NCI-H510A (cell line): ENCODE data around the gene CFAP99.

ENCODE experiments used
- DNase-seq: peaks from one replicate; lab custom pipeline; 2025; lab: John Stamatoyannopoulos, UW

Gene CFAP99

GRCh38 chr4:2412534-2412884 lies 6.2 kb upstream of the CFAP99 start:
- no peak for DNase-seq

DNA sequence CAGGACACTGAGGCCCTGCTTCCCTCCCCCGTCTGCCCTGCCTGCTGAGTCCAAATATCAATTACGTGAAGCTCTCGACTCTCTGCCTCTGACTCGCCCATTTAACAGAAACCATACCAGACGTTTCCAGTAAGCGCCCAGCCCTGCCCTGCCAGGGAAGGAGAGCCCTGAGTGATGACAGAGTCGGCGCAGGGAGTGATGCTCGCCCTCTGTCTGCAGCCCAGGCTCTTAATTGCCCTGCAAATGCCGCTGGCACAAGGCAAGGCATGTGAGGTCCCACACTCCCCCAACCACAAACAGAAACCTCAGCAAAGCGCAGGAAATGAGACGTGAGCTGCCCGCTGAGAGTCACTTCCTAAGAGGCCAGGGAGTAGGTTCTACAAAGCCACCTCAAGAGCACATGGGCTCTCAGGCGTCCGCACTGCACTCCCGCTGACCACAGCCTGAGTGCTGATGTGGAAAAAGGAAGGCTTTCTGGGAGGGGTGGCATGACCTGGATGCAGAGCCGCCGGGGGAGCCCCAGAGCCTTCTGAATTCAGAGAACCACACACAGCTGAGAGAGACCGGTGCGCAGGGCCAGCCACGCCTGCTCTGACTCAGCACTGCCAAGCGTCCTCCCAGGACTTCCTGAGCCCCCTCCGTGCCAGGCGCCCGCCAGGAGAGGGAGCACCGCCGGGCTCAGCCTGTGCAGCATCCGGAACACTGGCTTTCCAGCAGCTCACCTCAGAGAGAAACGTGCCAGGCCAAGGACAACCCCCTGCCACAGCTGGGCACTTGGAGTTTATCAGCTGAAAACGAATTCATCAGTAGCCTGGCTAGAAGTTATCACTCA lies 5.7 kb upstream of the CFAP99 start:
- DNase-seq: peak; percentile 73

- DNase-seq: no peak
Observed at GRCh38 chr4:2413821-2414610, 4.7 kb upstream of the CFAP99 start.

- DNase-seq: no peak
Observed at GRCh38 chr4:2415213-2415612, 3.5 kb upstream of the CFAP99 start.

- DNase-seq: no peak
Observed at GRCh38 chr4:2415881-2416563, 2.7 kb upstream of the CFAP99 start.

- DNase-seq: no peak
Observed at GRCh38 chr4:2416564-2417225, 2.1 kb upstream of the CFAP99 start.

DNA sequence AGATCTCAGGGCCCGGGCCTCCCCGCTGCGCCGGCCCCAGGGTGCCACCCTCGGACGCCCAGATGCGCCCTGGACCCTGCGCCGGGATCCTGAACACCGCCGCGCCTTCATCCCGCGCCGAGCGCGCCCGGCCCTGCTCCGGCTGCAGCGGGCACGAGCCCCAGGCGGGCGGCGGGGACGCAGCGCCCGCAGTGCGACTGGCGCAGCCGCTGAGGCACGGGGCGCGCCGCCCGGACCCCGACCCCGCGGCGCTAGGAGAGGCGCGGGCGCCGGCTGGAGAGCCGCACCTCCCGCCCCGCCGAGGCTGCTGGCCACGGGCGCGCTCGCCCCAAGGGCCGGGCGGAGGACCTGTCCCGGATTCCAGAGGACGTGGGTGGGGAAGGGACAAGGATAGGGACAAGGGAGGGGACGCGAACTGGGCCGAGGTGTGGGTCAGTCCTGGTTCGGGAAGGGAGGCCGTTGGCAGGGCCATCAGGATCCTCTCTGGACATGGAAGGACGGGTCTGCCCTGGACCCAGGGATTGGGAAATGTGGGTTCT lies 1.5 kb upstream of the CFAP99 start:
- DNase-seq: no peak

DNA sequence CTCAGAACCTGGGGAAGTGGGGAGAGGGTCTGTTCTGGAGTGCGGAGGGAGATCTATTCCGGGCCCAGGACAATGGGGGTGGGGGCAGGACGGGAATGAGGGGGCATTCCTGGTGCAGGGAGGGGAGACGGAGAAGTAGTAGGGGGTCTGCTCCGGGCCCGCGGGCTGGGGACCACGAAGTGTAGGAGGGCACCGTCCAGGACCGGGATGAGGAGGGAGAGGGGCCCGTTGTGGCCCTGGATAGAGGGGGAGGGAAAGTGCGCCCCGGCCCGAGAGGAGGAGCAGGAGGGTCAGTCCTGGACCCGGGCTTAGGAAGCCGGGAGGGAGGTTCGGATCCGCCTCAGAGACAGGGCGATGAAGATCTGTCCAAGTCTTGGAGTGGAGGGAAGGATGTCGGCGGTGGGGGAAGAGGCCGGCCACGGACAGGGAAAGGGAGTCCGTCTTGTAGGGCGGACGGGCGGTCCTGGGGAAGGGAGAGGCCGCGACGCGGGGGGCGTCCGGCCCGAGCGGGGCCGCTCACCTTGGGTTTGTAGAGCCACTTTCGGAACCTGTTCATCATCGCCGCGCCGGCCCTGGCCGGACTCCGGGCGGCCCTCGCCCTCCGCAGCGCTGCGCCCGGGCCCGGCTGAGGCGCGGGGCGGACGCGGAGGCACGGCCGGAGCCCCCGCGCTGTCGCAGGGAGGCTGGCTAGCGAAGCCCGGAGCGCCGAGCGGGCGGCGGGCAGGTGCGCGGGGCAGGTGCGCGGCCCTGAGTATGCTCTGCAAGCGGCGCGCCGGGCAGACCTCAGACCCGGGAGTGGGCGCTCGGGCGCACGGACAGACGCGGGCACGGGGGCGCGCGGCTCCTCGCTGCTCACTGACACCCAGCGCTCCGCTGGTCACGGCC lies 748 bp upstream of the CFAP99 start, which contains the start of gene ZFYVE28:
TSS of gene ZFYVE28 (minus strand) at position 881 of the 885 bp plus-strand sequence. CDS start at position 559, 322 bp downstream.
- DNase-seq: peak; percentile 80

DNA sequence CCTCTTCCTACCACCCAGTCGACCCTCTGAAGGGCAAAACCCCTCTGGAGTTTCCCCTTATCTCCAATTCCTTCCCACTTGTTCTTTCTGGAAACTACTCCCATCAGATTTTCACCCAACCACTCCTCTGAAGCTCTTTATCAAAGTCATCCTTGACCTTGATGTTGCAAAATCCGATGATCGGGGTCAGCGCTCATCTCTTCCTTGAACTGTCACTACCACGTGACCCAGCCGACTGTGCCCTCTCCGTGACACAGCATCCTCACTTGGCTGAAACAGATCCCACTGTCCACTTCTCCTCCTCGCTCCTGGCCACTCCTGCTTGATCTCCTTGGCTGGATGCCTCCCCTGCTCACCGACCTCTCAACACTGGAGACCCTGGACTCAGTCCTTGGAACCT lies 1.1 kb downstream of the CFAP99 start:
- DNase-seq: no peak

GRCh38 chr4:2421928-2422327 lies 3.2 kb downstream of the CFAP99 start:
- DNase-seq: no peak

GRCh38 chr4:2423066-2423465 lies 4.3 kb downstream of the CFAP99 start:
- no peak for DNase-seq

- DNase-seq: no peak
Observed at GRCh38 chr4:2423695-2424094, 4.9 kb downstream of the CFAP99 start.

DNA sequence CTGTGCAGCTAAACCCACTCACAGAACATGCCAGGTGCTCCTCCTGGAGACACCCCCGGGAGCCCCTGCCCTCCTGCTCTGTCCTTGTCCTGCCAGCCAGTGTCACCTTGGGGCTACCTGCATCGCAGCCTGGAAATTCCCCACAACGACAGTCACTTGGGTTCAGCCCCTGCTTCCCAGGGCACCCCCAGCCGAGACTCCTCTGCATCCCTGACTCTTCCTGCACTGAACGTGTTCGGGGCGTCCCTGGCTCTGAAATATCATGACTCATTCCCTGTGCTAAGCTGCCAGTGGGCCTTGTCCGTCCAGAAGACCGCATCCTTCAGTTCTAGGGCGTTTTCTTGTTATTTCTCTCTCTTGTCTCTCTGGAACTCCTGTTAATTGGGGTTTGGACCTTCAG lies 5.8 kb downstream of the CFAP99 start:
- DNase-seq: no peak

DNA sequence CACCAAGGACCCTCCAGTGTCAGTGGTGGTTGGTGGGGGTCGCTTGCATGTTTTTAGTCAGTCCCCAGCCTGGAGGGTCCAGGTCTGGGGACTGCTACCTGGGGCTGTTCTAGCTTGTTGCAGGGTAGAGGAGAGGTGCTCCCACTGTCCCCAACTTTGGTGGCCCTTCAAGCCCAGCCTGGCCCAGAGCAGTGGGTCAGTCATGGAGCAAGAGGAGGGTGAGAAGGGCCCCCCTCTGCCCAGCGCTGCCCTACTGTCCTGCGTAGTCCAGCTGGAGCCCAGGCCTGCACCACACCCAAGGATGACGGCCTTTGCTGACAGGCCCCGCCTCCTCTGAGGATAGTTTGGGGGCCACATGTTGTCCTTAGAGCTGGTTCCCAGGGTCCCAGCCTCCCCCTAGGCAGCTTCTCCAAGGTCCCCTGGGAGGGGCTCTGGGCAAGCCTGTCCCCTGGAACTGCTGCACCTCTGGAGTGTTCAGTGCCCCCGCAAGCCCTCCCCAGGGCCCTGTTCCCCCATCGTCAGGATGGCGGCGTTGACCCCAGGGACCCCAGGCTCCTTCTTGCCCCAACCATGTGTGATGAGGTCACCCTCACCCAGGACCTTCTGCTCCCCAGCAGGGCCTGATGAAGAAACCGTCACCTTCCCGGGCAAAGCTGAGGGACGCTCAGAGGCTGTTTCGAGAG lies 6.8 kb downstream of the CFAP99 start:
- no peak for DNase-seq

GRCh38 chr4:2426069-2426397 lies 7.3 kb downstream of the CFAP99 start:
- no peak for DNase-seq

DNA sequence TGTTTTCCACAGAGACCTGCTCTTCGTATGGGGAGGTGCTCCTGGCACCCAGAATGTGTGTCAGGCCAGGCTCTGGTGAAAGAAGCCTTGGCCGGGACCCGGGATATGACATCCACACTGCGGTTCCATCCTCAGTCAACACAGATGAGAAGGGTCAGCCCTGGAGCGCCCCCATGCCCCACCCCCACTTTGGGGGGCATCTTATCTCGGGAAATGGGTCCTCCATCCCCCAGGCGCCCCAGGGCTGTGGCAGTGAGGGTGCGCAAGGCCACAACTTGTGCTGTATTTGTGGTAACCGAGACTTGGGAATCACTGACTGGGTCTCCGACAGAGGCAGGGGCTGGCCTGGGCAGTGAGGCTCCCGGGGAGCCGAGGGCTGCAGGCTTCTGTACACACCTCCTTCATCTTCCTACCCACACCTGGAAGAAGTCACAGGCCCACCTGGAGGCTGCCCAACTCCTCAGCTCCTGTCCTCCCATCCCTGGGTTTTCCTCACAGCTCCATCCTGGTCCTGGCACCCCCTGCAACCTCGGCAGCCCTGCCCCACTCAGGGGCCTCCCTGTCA lies 8.0 kb downstream of the CFAP99 start:
- no peak for DNase-seq

DNA sequence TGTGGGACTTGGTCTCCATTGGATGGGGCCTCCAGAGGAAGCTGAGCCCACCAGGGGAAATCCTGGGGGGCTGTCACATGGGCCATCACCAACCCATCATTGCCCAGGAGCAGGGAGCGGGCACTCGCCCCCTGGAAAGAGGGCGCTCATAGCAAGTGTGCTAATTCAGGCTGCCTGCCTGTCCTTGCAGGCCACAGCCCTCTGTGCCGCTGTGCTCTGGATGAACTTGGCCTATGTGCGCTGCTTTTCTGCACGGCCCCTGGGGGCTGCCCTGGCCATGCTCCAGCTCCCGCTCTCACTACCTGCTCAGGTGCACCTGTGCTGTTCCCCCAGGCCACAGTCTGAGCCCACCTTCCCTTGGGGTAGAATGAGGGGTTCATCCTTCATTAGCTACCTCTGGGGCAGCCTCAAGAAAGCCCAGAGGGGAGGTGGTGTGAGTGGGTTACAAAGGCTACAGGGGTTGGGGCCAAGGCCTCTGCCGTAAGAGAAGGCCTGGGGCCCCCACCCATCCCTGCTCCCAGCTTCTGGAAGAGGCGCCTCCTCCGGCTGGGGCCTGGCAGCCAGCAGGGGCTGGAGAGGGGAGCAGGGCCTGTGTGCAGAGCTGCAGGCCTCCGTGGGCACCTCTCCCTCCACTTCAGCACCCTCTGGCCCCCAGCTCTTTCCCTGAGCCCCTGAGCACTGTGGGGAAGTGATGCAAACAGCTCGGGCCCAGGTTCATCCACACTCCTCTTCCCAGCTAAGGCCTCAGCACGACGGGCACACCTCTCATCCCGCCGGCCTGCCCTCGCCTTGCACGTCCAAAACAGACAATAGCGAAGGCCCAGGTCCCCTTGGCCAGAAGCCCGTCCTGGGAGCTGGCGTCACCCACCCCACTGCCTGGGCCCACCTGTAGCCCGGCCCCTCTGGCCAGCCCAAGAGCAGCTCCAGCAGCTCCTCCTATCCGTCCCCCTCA lies 8.9 kb downstream of the CFAP99 start:
- DNase-seq: no peak

DNA sequence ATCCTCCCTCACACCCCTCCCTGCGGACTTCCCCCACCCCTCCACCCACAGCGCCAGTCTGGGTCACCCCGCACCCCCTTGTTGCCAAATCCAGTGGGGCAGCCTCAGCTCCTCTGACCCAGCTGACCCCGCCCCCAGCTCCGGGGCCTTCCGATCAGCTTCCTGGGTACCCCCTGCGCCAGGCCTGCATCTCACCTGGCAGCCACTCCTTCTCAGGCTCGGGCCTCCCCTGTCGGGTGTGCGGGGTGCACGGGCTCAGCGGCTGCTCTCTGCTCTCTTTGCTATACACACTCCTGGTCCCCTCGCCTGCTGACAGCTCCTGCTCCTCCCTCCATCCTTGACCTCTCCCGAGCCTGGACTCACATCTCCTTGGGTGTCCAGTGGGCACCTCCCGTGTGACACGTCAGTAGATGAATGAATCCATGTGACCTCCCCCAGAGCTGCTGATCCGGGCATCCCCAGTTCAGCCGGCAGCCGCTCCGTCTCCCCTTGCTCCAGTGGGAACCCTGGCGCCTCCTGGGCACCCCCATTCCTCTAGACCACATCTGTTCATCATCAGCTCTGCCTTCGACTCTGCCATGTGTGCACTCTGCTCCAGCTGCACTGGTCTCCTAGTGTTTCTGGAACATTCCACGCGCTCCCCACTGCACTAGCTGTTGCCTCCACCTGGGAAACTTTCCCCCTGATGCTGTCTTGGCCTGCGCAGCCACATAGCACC lies 9.9 kb downstream of the CFAP99 start:
- no peak for DNase-seq
